ENCODE measurements around the gene SF3B3.

The SF3B3 gene

DNA sequence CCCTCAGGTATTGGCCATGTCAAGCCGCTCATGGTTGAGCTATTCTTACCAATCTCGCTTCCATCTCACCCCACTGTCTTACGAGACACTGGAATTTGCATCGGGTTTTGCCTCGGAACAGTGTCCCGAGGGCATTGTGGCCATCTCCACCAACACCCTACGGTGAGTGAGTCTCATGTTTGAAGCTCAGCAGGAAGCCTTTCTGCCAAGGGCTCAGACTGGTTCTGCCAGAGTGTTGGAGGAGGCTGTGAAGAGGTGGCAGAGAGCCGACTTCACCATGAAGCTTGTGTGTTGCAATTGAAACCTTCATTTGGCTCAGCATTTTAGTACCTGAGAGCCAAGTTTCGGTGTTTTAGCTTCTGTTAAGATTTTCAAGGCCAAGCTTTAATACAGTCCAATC lies 38.0 kb downstream of the SF3B3 start:
- in situ Hi-C loops (cut with MboI; ENCODE audit: low sequenced_read_pairs) = no loop called here

DNA sequence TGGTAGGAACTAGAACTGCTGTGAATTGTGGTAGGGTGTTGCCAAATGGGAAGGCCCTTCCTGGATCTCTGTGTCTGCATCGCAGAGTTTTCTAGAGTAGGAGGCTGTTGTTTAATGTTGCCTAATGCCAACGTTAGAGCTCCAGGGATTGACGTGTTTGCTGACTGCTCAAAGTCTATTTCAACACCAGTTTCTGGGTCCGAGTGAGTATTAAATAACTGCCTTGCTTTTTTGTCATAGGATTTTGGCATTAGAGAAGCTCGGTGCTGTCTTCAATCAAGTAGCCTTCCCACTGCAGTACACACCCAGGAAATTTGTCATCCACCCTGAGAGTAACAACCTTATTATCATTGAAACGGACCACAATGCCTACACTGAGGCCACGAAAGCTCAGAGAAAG lies 40.0 kb downstream of the SF3B3 start:
- in situ Hi-C loops (cut with MboI; ENCODE audit: low sequenced_read_pairs) = no loop called here

- in situ Hi-C loops (cut with MboI; ENCODE audit: low sequenced_read_pairs) = no loop called here
Measured at GRCh38 chr16:70565053-70565452, 41.4 kb downstream of the SF3B3 start.

GRCh38 chr16:70568601-70569237 lies 45.1 kb downstream of the SF3B3 start:
- in situ Hi-C loops (cut with MboI; ENCODE audit: low sequenced_read_pairs) = no loop called here

- in situ Hi-C loops (cut with MboI; ENCODE audit: low sequenced_read_pairs) = no loop called here
Measured at GRCh38 chr16:70569752-70570151, 46.1 kb downstream of the SF3B3 start.

DNA sequence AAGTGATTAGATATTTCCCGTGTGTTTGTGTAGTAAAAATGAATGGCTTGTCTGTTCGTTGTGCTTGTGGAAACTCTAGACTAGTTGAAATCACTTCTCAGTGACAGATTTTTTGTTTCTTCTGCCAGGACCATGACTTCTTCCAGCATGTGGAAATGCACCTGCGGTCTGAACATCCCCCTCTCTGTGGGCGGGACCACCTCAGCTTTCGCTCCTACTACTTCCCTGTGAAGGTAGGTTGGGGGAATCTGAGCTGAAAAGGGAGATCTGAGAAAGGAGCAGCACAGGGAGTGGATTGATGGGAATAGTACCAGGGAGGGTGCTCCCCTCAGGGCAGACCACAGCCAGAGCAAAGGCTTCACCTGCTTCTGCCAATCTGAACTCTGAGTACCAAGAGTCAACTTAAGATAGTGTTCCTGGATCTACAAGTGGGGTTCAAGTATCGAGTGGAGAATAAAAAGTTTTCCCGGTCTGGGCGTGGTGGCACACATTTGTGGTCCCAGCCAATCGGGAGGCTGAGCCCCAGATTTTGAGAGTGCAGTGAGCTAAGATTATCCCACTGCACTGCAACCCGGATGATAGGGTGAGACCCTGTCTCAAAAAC lies 47.5 kb downstream of the SF3B3 start:
- in situ Hi-C loops (cut with MboI; ENCODE audit: low sequenced_read_pairs) = no loop called here

GRCh38 chr16:70571623-70572022 lies 48.0 kb downstream of the SF3B3 start:
- in situ Hi-C loops (cut with MboI; ENCODE audit: low sequenced_read_pairs) = no loop called here

DNA sequence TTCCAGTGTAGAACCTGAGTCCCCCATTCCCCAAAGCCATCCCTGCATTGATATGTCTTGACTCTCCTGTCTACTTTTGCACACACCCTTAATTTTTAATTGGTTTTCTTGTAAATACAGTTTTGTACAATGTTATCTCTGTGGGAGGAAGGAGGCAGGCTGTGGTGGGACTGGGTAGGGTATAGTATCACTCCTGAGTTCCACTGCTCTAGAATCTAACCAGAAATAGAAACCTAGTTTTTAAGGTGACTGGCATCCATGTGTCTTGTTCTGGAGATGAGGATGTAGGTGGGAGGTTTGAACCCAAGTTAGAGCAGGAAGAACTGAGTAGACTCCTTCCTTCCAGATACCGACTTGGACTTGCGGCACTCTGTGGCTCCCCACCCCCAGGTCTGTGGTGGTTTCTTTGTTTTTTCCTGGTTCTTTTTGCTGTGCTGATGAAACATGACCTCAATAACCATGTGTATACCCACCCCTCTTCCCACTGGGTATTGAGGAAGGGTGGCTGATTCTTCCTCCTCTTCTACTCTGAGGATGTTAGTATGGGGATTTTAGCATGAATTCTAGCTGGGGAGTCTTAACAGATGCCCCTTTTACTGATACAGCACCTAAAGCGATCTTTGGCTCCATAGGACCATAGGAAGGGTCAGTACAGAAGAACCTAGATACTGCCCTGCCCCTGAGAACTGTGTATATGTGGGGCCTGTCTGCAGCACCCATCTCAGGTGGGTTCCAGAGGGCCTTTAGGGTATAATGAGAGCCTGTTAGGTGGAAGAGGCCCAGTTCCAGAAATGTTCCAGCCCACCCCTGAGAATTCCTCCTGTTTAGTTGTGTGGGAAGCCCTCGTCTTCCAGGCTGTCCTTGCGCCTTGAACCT lies 48.7 kb downstream of the SF3B3 start:
- in situ Hi-C loops (cut with MboI; ENCODE audit: low sequenced_read_pairs) = no loop called here

- in situ Hi-C loops (cut with MboI; ENCODE audit: low sequenced_read_pairs) = no loop called here
Measured at GRCh38 chr16:70572926-70573270, 49.3 kb downstream of the SF3B3 start.

GRCh38 chr16:70573451-70574121 lies 50.0 kb downstream of the SF3B3 start:
- in situ Hi-C loops (cut with MboI; ENCODE audit: low sequenced_read_pairs) = no loop called here

- in situ Hi-C loops (cut with MboI; ENCODE audit: low sequenced_read_pairs) = no loop called here
Measured at GRCh38 chr16:70574595-70575271, 51.1 kb downstream of the SF3B3 start.

DNA sequence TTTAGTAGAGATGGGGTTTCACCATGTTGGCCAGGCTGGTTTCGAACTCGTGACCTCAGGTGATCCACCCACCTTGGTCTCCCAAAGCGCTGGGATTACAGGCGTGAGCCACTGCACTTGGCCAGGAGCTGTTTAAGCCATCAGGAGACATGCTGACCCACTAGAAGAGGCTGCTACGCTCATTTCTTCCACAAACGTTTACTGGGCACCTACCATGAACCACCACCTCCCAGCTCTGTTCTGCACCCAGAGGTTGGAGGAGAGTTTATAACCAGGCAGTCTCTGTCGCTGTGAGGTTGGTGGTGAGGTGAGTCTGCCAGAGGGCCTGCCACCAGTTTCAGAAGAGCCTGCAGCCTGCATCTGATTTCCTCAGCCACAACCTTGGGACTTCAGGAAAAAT lies 51.8 kb downstream of the SF3B3 start:
- in situ Hi-C loops (cut with MboI; ENCODE audit: low sequenced_read_pairs) = no loop called here

GRCh38 chr16:70576431-70577255 lies 53.0 kb downstream of the SF3B3 start:
- in situ Hi-C loops (cut with MboI; ENCODE audit: low sequenced_read_pairs) = no loop called here

DNA sequence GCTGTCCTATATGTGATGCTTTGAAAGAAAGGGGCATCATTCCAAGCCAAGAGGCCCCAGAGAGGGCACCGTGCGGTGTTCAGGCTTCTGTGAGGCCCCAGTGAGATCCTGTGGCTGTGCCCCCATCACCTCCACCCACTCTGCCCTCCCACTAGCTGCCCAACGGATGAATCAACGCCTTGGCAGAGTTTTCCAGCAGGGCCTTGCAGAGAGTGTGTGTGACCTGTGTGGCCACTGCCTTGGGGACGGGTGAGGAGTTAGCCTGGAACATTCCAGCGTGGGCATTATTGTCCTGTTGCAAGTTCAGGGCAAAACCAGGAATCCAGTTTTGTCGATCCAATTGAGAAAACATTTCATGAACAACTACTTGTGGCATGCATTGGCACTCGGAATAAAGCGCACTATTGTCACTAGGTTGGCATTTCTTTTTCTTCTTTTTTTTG lies 53.7 kb downstream of the SF3B3 start:
- in situ Hi-C loops (cut with MboI; ENCODE audit: low sequenced_read_pairs) = no loop called here

- in situ Hi-C loops (cut with MboI; ENCODE audit: low sequenced_read_pairs) = no loop called here
Measured at GRCh38 chr16:70578035-70578434, 54.4 kb downstream of the SF3B3 start.

GRCh38 chr16:70579248-70579647 lies 55.6 kb downstream of the SF3B3 start:
- in situ Hi-C loops (cut with MboI; ENCODE audit: low sequenced_read_pairs) = no loop called here

DNA sequence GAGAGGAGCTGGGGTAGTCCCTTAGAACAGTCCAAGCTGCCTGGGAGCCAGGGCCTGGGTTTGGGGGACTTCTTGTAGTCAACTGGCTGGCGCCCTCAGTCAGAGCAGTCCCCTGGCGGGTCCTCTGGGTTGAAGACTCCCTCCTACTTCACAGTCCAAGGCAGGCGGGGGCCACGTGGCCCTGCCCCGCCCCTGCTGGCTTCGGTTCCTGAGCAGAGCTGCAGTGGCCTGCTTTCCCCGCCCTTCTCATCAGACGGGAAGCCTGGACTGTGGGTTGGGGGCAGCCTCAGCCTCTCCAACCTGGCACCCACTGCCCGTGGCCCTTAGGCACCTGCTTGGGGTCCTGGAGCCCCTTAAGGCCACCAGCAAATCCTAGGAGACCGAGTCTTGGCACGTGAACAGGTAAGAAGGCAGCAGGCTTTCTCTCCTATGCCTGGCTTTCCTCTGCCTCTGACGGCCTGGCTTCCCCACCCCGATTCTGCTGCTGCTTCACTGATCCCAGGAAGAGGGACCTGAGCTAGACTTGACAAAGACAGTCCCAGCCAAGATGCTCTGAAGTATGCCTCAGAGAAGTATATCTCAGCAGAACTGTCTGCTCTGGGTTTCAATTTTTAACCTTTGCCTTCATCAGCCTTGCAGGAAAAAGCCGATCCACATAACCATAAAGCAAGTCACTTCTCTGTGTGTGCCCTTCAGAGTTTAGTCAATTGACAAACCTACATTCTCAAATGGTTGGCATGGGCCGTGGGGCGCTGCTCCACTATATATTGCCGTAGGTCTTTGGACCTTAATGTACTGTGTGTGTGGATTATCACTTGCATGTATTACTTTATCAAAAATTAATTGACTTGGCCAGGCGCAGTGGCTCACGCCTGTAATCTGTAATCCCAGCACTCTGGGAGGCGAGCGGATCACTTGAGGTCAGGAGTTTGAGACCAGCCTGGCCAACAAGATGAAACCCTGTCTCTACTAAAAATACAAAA lies 56.3 kb downstream of the SF3B3 start:
- in situ Hi-C loops (cut with MboI; ENCODE audit: low sequenced_read_pairs) = no loop called here

DNA sequence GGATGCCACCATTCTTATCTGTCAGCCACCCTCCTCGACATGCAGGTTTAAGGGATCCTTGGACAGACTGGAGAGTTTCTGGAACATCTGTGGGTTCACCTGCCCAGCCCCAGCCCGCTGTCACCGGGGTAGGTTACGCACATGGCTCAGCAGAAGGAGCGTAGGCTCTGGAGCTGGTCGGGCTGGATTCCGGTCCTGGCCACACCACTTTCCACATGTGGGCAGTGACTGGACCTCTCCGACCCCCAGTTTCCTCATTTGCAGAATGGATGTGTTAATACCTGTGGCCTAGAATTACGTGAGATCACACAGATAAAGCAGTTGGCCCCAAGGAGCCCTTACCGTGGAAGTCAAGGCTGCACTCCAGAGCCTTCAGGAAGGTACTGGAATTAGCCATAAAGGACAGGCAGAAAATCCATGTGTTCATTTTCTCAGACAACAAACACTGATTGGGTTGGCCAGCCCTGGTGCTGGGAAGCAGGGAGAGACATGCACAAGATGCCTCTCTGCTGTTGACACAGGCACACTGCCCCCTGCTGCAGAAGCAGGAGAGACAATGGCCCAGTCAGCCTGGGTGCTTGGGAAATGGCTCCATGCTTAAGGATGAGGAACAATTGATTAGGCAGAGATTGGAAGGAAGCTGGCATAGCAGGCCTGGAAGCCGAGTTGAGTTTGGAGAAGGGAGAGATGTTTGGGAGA lies 58.8 kb downstream of the SF3B3 start:
- in situ Hi-C loops (cut with MboI; ENCODE audit: low sequenced_read_pairs) = no loop called here
